Skin of body (tissue), 2 donors: ENCODE measurements around the gene TNFSF13B. TPM values are rescaled to one million over a fixed set of nuclear protein-coding genes. Genes with fewer than 3 reads are reported as not detected.
"Not testable (repeated sequence)": the region's sequence is repeated elsewhere in the genome, so short reads cannot be mapped to it uniquely, and the experiment has no call there.

Experiments
- DNase-seq: peaks from one replicate; lab custom pipeline; 2025; lab: John Stamatoyannopoulos, UW
- total RNA-seq: library from RNA; depleted of rRNA; stranded (reverse); fragments of >200 nt; gene quantifications from one replicate; pipeline ENCODE4 v1.2.3, GENCODE V29; 2014

TNFSF13B gene
- total RNA-seq, 1 donor from 2014 or later, result 3.9 TPM

- DNase-seq, result no peak
Measured at GRCh38 chr13:108278466-108278865, 8.9 kb downstream of the TNFSF13B start.

DNA sequence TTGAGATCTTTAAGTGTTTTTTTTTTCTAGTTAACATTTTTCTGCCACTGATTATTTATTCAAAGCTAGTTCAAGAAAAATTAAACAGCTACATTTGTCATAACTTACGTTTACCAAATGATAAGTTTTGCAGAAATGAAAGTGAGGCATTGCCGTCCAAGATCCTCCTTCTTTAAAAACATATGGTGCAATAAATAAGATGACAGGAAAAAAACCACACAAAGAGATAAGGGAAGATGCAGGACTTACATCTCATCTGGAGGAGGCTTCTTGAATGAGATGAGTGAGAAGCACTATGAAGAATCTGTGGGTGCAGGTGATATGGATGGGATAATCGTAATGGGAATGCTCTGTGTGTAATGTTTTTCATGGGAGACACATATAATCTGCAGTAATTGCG lies 12.4 kb downstream of the TNFSF13B start:
- DNase-seq, result no peak

GRCh38 chr13:108283110-108283509 lies 13.6 kb downstream of the TNFSF13B start:
- no peak for DNase-seq

- DNase-seq, result no peak
Measured at GRCh38 chr13:108288741-108289140, 19.2 kb downstream of the TNFSF13B start.

DNA sequence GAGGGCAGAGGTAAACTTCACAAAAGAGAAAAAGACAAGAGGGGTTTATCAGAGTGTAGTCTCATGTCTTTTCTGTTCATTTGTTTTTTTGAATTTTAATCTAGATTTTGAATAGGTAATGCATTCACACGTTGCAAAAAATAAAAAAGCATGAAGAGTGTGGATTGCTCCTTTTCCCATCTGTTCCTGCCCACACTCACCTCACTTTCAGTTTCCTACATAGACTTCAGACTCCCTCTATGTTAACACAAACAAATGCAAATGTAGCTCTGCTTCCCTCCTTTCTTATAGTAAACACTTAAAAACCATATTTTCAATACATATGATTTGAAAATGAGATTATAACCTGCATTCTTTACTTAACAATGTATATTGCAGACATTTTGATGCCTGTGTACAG lies 20.3 kb downstream of the TNFSF13B start:
- DNase-seq, result no peak

DNA sequence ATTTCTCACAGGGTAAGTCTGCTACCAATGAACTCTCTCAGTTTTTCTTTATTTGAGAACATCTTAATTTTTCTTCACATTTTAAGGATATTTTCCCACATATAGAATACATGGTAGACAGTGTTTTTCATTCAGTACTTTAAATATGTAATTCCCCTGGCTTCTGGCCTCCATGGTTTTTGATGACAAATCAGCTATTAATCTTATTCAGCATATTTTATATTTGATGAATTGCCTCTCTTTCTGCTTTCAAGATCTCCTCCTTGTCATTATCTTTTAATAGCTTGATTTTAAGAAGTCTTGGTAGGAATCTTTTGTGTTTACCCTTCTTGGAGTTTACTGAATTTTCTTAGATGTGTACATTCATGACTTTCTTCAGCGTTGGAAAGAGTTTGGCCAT lies 27.6 kb downstream of the TNFSF13B start:
- no peak for DNase-seq

GRCh38 chr13:108302279-108302678 lies 32.8 kb downstream of the TNFSF13B start:
- no peak for DNase-seq

DNA sequence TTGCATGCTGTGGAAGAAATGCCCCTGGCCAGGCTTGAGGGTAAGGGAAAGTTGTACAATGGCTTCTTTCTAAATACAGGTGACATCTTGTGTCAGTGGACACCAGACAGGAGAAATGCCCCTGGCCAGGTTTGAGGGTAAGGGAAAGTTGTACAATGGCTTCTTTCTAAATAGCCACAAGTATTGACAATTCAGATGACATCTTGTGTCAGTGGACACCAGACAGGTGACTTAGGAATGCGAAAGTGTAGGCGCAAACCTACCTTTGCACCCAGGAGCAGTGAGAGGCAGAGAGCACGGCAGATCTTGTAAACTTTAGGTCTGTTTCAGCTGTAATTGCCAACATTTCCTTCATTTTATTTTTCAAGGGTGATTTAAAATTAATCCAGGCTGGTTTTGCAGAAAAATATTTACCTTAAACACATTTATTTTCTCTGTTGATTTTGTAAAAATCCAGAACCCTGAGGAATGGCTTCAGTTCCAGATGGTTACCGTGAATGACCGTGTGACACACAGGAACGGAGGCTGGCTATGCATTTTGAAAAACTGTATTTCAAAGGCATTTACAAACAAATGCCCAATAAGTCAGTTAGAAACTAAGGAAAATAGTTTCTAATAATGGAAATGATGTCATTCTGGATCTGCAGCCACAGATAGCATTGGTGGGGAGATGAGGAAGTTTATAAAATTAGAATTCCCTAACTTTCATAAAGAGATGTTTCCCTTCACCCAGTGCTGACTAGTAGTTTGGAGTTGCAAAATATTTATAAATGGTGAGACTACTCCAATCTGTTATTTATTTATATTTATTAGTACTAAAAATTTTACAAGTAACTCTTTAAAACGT lies 34.9 kb downstream of the TNFSF13B start:
- DNase-seq, result no peak

DNA sequence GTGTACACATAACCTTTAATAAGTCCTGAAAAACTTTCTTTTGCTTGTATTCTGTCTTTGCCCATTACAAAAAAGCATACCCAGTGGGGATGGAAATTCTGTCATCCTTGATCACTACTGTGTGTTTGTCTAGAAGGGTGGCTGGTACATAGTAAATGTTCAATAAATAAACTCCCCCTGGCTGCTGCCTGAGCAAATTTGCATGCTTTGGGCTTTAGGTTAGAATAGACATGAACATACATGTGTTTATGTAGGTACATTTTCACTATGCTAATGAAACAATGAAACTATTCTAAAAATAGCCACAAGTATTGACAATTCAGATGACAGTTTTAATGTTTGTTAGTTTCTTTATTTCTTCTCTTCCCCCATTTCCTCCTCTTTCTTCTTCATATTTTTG lies 36.1 kb downstream of the TNFSF13B start:
- DNase-seq, result no peak

GRCh38 chr13:108306860-108307259 lies 37.3 kb downstream of the TNFSF13B start:
- no peak for DNase-seq

- not testable (repeated sequence) for DNase-seq
Measured at GRCh38 chr13:108311596-108311995, 42.1 kb downstream of the TNFSF13B start.

DNA sequence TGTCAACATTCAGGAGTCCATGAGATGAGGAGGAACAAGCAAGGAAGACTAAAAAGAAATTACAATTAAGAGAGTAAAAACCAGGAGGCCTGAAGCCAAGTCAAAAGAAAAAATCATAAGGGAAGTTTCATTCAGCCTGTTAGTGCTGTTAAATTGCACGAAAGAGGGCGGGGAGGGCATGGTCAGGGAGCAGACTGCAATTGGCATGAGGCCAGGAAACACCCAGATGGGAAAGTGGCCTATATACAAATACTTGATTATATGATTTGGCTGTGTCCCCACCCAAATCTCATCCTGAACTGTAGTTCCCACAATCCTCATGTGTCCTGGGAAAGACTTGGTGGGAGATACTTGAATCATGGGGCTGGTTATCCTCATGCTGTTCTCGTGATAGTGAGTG lies 43.9 kb downstream of the TNFSF13B start:
- no peak for DNase-seq

DNA sequence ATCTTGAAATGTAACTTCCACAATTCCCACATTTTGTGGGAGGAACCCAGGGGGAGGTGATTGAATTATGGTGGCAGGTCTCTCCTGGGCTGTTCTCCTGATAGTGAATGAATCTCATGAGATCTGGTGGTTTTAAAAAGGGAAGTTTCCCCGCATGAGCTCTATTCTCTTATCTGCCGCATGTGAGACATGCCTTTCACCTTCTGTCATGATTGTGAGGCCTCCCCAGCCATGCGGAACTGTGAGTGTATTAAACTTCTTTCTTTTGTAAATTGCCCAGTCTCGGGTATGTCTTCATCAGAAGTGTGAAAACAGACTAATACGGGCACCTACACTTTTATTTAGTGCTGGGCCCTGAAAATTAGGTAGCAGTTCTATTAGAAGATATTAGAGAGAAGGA lies 45.8 kb downstream of the TNFSF13B start:
- DNase-seq, result no peak

- no peak for DNase-seq
Measured at GRCh38 chr13:108315991-108316390, 46.5 kb downstream of the TNFSF13B start.

DNA sequence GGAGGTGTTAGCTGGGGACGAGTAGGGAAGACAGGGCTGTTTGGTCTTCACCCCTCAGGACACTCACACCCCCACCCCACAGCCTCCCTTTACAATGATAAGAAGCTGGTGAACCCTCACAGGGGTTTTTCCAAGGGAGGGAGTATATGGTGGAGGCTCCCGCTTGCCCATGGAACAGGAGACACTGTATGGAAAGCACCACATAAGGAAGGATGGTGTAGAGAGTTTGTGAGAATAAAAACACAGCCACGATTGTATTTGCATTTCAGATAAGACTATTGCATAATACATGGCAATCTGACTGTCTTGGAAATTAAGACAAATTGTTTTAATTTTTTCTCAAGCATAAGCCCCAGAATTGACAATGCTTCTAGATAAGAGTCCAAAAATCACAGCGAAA lies 46.9 kb downstream of the TNFSF13B start:
- no peak for DNase-seq

GRCh38 chr13:108322206-108322824 lies 52.8 kb downstream of the TNFSF13B start:
- peak; percentile 32 for DNase-seq

DNA sequence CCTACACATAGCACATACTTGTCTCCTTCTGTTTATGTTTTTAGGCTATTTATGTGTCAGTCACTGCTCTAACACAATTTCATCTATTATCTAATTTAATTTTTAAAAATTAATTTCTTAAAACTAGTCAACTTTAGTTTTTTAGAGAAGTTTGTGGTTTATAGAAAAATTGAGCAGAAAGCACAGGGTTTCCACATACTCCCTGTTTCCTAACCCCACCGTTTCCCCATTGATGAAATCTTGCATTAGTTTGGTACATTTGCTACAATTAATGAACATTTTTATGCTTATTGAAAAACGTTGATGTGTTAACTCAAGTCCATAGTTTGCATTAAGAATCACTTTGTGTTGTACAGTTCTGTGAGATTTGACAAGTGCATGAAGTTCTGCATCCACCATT lies 53.5 kb downstream of the TNFSF13B start:
- no peak for DNase-seq

GRCh38 chr13:108325863-108326262 lies 56.3 kb downstream of the TNFSF13B start:
- DNase-seq, result no peak

- no peak for DNase-seq
Measured at GRCh38 chr13:108326309-108326708, 56.8 kb downstream of the TNFSF13B start.

DNA sequence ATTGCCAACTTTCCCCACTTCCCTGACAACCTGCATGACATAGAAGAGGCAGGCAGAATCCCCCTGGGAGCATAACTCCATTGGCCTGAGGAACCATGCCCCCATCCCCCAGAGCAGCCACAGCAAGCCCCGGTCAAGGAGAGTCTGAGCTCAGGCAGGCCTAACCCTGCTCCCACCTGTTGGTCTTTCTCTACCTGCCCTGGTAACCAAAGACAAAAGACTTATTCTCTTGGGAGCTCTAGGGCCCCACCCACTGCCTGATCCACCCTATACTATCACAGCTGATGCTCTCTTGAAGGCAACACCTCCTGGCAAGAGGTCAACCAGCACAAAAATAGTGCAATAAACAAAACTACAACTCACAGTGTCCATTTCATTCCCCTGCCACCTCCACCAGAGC lies 59.3 kb downstream of the TNFSF13B start:
- no peak for DNase-seq

GRCh38 chr13:108332791-108333190 lies 63.3 kb downstream of the TNFSF13B start:
- no peak for DNase-seq

- DNase-seq, result no peak
Measured at GRCh38 chr13:108342369-108343289, 73.1 kb downstream of the TNFSF13B start.
